A673 (cell line): ENCODE data around the gene NEK3.
"Not testable (repeated sequence)": the region's sequence is repeated elsewhere in the genome, so short reads cannot be mapped to it uniquely, and the experiment has no call there.

ENCODE experiments used
- EZH2 ChIP-seq: fragments of 200-600 bp; sonication (generic); IDR thresholded peaks from 2 replicates; pipeline ENCODE4 v1.6.1; 2017; ENCODE audit warnings: borderline replicate concordance, low read depth, mild to moderate bottlenecking, mixed read lengths, antibody characterized with exemption, low read length; ENCODE audit not compliant: poor library complexity, severe bottlenecking
- TF ChIP-seq, protein P1 (sequence below): fragments of 300-800, 200-600 bp; sonication (generic); conservative IDR thresholded peaks from 2 replicates; pipeline ENCODE4 v1.5.1; 2017; ENCODE audit warnings: low read depth, mild to moderate bottlenecking, antibody characterized with exemption, low read length, moderate library complexity, mixed read lengths

DNA sequence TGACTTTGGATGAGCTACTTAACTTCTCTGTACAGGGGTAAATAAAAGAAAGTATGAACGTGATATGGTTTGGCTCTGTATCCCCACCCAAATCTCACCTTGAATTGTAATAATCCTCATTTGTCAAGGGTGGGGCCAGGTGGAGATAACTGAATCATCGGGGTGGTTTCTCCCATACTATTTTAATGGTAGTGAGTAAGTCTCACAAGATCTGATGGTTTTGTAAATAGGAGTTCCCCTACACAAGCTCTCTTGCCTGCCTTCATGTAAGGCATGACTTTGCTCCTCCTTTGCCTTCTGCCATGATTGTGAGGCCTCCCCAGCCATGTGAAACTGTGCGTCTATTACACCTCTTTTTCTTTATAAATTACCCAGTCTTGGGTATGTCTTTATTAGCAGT, 74.4 kb downstream of the NEK3 start:
- TF ChIP-seq, protein P1, sequence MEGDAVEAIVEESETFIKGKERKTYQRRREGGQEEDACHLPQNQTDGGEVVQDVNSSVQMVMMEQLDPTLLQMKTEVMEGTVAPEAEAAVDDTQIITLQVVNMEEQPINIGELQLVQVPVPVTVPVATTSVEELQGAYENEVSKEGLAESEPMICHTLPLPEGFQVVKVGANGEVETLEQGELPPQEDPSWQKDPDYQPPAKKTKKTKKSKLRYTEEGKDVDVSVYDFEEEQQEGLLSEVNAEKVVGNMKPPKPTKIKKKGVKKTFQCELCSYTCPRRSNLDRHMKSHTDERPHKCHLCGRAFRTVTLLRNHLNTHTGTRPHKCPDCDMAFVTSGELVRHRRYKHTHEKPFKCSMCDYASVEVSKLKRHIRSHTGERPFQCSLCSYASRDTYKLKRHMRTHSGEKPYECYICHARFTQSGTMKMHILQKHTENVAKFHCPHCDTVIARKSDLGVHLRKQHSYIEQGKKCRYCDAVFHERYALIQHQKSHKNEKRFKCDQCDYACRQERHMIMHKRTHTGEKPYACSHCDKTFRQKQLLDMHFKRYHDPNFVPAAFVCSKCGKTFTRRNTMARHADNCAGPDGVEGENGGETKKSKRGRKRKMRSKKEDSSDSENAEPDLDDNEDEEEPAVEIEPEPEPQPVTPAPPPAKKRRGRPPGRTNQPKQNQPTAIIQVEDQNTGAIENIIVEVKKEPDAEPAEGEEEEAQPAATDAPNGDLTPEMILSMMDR, result not testable (repeated sequence)
- not testable (repeated sequence) for TF ChIP-seq EZH2
